Nephron (organoid): Measurements from ENCODE around the gene SEMA6D.

Source experiments
- H3K27ac Mint-ChIP-seq, 3 experiments: 2 replicates each; pipeline ENCODE4 v1.8.0; 2020; ENCODE audit warnings: mixed read lengths in 3 of 3, mild to moderate bottlenecking in 2 of 3, moderate library complexity in 1 of 3
- H3K27me3 Mint-ChIP-seq: 2 replicates; pipeline ENCODE4 v1.8.0; 2021; ENCODE audit warnings: low read depth, mild to moderate bottlenecking, moderate library complexity, mixed read lengths
- H3K36me3 Mint-ChIP-seq: 2 replicates; pipeline ENCODE4 v1.8.0; 2020; ENCODE audit warnings: low read depth, mixed read lengths
- H3K4me1 Mint-ChIP-seq: 2 replicates; pipeline ENCODE4 v1.8.0; 2020; ENCODE audit warnings: mixed read lengths
- H3K4me3 Mint-ChIP-seq, 3 experiments: 2 replicates each; pipeline ENCODE4 v1.8.0; 2020; ENCODE audit warnings: mild to moderate bottlenecking in 3 of 3, mixed read lengths in 3 of 3, moderate library complexity in 2 of 3
- H3K9me3 Mint-ChIP-seq: 2 replicates; pipeline ENCODE4 v1.8.0; 2020; ENCODE audit warnings: mixed read lengths
- CTCF ChIP-seq, 3 experiments: fragments of 200-600 bp; sonication (generic); IDR thresholded peaks; one replicate each; pipeline ENCODE4 v1.5.0; 2021; ENCODE audit warnings: antibody characterized with exemption in 3 of 3; ENCODE audit not compliant: unreplicated experiment in 3 of 3

Gene SEMA6D

GRCh38 chr15:47802216-47802615 is 84.9 kb downstream of the SEMA6D start:
- H3K27me3 Mint-ChIP-seq: no peaks in the 10 kb centered on the region
- H3K36me3 Mint-ChIP-seq: no peaks in the 10 kb centered on the region
- no peaks in the 10 kb centered on the region for H3K9me3 Mint-ChIP-seq
- no peaks in the 10 kb centered on the region for H3K4me1 Mint-ChIP-seq
- no peak overlapping the region for H3K4me3 Mint-ChIP-seq
- H3K27ac Mint-ChIP-seq: no peak overlapping the region
- no peak for TF ChIP-seq CTCF (IDR thresholded peaks at IDR 0.05; ENCODE audit: unreplicated experiment in 3 of 3)

- Mint-ChIP-seq H3K4me1 (no peaks in the 10 kb centered on the region), H3K27ac (no peak overlapping the region), H3K4me3 (no peak overlapping the region), H3K9me3 (no peaks in the 10 kb centered on the region), H3K36me3 (no peaks in the 10 kb centered on the region), H3K27me3 (no peaks in the 10 kb centered on the region)
- TF ChIP-seq CTCF (IDR thresholded peaks at IDR 0.05; ENCODE audit: unreplicated experiment in 3 of 3): no peak
These were observed 86.5 kb downstream of the SEMA6D start for GRCh38 chr15:47803767-47804166.

- TF ChIP-seq CTCF (IDR thresholded peaks at IDR 0.05; ENCODE audit: unreplicated experiment in 3 of 3): no peak
- Mint-ChIP-seq H3K27ac (no peak overlapping the region), H3K4me3 (no peak overlapping the region)
These were observed 87.4 kb downstream of the SEMA6D start for GRCh38 chr15:47804733-47805132.

GRCh38 chr15:47806008-47806407 is 88.7 kb downstream of the SEMA6D start:
- Mint-ChIP-seq H3K4me1 (no peaks in the 10 kb centered on the region), H3K36me3 (no peaks in the 10 kb centered on the region), H3K4me3 (no peak overlapping the region), H3K27me3 (no peaks in the 10 kb centered on the region), H3K9me3 (no peaks in the 10 kb centered on the region), H3K27ac (no peak overlapping the region)
- no peak for TF ChIP-seq CTCF (IDR thresholded peaks at IDR 0.05; ENCODE audit: unreplicated experiment in 3 of 3)

More at GRCh38 chr15:47804733-47805132, 87.4 kb downstream of the SEMA6D start:
- no peaks in the 10 kb centered on the region for H3K27me3 Mint-ChIP-seq
- H3K9me3 Mint-ChIP-seq: no peaks in the 10 kb centered on the region
- no peaks in the 10 kb centered on the region for H3K4me1 Mint-ChIP-seq
- no peaks in the 10 kb centered on the region for H3K36me3 Mint-ChIP-seq

DNA sequence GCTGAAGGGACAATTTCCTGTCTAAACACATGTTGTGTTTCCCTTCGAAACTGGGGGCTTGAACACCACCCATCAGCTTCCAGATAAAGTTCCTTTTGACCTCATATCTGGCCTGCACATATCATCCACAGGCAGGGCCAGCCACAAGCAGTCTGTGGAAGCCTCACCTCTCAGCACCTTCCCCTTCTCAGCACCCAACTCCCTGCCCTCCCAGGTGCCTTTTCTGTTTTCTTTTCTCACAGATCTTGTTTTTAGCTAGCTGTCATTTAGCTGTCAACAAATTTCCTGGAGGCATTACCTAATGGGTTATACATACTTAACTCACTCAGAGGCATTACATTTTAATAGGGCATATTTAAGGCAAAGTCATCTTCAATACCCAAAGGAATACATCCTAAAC is 93.9 kb downstream of the SEMA6D start:
- H3K4me3 Mint-ChIP-seq: no peak overlapping the region
- H3K36me3 Mint-ChIP-seq: no peaks in the 10 kb centered on the region
- H3K27me3 Mint-ChIP-seq: no peaks in the 10 kb centered on the region
- no peak for TF ChIP-seq CTCF (IDR thresholded peaks at IDR 0.05; ENCODE audit: unreplicated experiment in 3 of 3)
- no peak overlapping the region for H3K27ac Mint-ChIP-seq
- H3K4me1 Mint-ChIP-seq: peaks cover 12% of the 10 kb centered on the region
- no peaks in the 10 kb centered on the region for H3K9me3 Mint-ChIP-seq

DNA sequence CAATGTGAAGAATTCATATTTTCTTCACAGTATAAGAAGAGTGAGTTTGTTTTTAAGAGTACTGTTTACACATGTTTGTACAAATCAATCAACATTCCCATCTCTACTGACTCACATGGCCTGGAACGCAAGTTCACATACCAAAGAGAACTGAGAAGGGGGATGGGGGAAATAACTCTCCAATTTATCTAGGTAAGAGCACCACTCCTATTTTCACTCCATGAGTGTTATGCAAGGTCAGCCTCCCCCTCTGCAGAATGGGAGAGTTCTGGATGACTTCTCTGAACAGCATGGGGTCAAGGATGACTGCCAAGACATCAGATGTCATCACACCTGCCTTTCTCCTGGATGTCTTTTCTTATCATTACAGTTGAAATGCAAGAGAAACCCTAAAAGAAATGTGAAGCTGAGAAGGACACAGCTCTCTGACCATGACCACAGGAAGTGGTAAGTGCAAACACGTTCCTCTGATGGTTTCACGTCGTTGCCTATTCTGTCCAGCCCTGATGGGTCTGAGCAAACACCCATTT is 95.2 kb downstream of the SEMA6D start:
- Mint-ChIP-seq H3K4me1 (peaks cover 16% of the 10 kb centered on the region), H3K27ac (no peak overlapping the region)

More for the DNA sequence above, 95.2 kb downstream of the SEMA6D start:
- Mint-ChIP-seq H3K9me3 (no peaks in the 10 kb centered on the region), H3K36me3 (no peaks in the 10 kb centered on the region), H3K27me3 (peaks cover 4% of the 10 kb centered on the region), H3K4me3 (no peak overlapping the region)
- no peak for TF ChIP-seq CTCF (IDR thresholded peaks at IDR 0.05; ENCODE audit: unreplicated experiment in 3 of 3)
